Peyer's patch (tissue), 4 donors: Measurements from ENCODE around the gene TMEM132D. TPM values are rescaled to one million over a fixed set of nuclear protein-coding genes. Genes with fewer than 3 reads are reported as not detected.

Experiments used
- DNase-seq, 3 donors: peaks; one replicate each; pipeline ENCODE4 v3.0.0-alpha.2; 2017 to 2019
- H3K27ac ChIP-seq, 4 donors: fragments of 200-600 bp; sonication (generic); one replicate each; pipeline ENCODE4 v1.5.1; 2016 to 2019
- H3K27me3 ChIP-seq, 2 donors: fragments of 200-600 bp; sonication (generic); one replicate each; pipeline ENCODE4 v1.5.1; 2019
- H3K36me3 ChIP-seq, 3 donors: fragments of 200-600 bp; sonication (generic); one replicate each; pipeline ENCODE4 v1.5.1; 2016 to 2019
- H3K4me1 ChIP-seq, 4 donors: fragments of 200-600 bp; sonication (generic); one replicate each; pipeline ENCODE4 v1.5.1; 2016 to 2019
- H3K4me3 ChIP-seq, 4 donors: fragments of 200-600 bp; sonication (generic); 1 replicate in 3 of 4; 2 replicates in 1 of 4; pipeline ENCODE4 v1.5.1; 2016 to 2019; ENCODE audit warnings: mild to moderate bottlenecking in 1 of 4
- H3K9me3 ChIP-seq, 4 donors: fragments of 200-600 bp; sonication (generic); one replicate each; pipeline ENCODE4 v1.5.1; 2016 to 2019; ENCODE audit warnings: mild to moderate bottlenecking in 1 of 4
- CTCF ChIP-seq, 6 experiments: fragments of 450-650 bp in 4 of 6; fragments of 200-600 bp in 2 of 6; sonication (generic) in 1 of 6; IDR thresholded peaks; one replicate each; pipeline ENCODE4 v1.5.1; 2017 to 2019; ENCODE audit warnings: antibody characterized with exemption in 6 of 6, mild to moderate bottlenecking in 3 of 6, moderate library complexity in 1 of 6
- POLR2A ChIP-seq, 2 donors: fragments of 450-650 bp; IDR thresholded peaks; one replicate each; pipeline ENCODE4 v1.5.1; 2017; ENCODE audit warnings: antibody characterized with exemption in 2 of 2, mild to moderate bottlenecking in 2 of 2, moderate library complexity in 2 of 2
- total RNA-seq, 4 donors: library from RNA; depleted of rRNA; stranded (reverse); fragments of >200 nt; gene quantifications; one replicate each; pipeline ENCODE4 v1.1.0, GENCODE V29; 2016

TMEM132D gene
- total RNA-seq, 4 donors from 2014 or later, result 0.27 to 1.7 (median 0.41) TPM

- TF ChIP-seq POLR2A (IDR thresholded peaks at IDR 0.05) (no peak), CTCF (IDR thresholded peaks at IDR 0.05) (no peak)
Measured at GRCh38 chr12:129687731-129688130, 216.1 kb downstream of the TMEM132D start.

GRCh38 chr12:129681830-129682229, 222.0 kb downstream of the TMEM132D start:
- H3K36me3 ChIP-seq, result no peaks in the 10 kb centered on the region
- no peak overlapping the region for H3K27ac ChIP-seq
- H3K4me3 ChIP-seq, result no peak overlapping the region
- no peaks in the 10 kb centered on the region for H3K9me3 ChIP-seq
- no peaks in the 10 kb centered on the region for H3K4me1 ChIP-seq
- no peak for DNase-seq
- no peak for TF ChIP-seq POLR2A (IDR thresholded peaks at IDR 0.05)
- TF ChIP-seq CTCF (IDR thresholded peaks at IDR 0.05), result no peak
- no peaks in the 10 kb centered on the region for H3K27me3 ChIP-seq

More at GRCh38 chr12:129687731-129688130, 216.1 kb downstream of the TMEM132D start:
- Histone ChIP-seq H3K27ac (no peak overlapping the region), H3K36me3 (no peaks in the 10 kb centered on the region), H3K4me3 (no peak overlapping the region), H3K9me3 (no peaks in the 10 kb centered on the region), H3K4me1 (no peaks in the 10 kb centered on the region), H3K27me3 (no peaks in the 10 kb centered on the region)
- no peak for DNase-seq

- H3K4me1 ChIP-seq, result no peaks in the 10 kb centered on the region
- H3K4me3 ChIP-seq, result no peak overlapping the region
- no peaks in the 10 kb centered on the region for H3K36me3 ChIP-seq
- H3K27me3 ChIP-seq, result no peaks in the 10 kb centered on the region
- no peaks in the 10 kb centered on the region for H3K9me3 ChIP-seq
- no peak overlapping the region for H3K27ac ChIP-seq
- TF ChIP-seq CTCF (IDR thresholded peaks at IDR 0.05) (no peak), POLR2A (IDR thresholded peaks at IDR 0.05) (no peak)
- no peak for DNase-seq
Measured at GRCh38 chr12:129681151-129681550, 222.7 kb downstream of the TMEM132D start.

GRCh38 chr12:129676411-129676810, 227.4 kb downstream of the TMEM132D start:
- no peak for TF ChIP-seq POLR2A (IDR thresholded peaks at IDR 0.05)
- TF ChIP-seq CTCF (IDR thresholded peaks at IDR 0.05), result no peak
- no peak for DNase-seq
- Histone ChIP-seq H3K27me3 (no peaks in the 10 kb centered on the region), H3K27ac (no peak overlapping the region), H3K4me3 (no peak overlapping the region), H3K36me3 (no peaks in the 10 kb centered on the region), H3K9me3 (no peaks in the 10 kb centered on the region), H3K4me1 (no peaks in the 10 kb centered on the region)

GRCh38 chr12:129675947-129676346, 227.9 kb downstream of the TMEM132D start:
- Histone ChIP-seq H3K36me3 (no peaks in the 10 kb centered on the region), H3K4me3 (no peak overlapping the region), H3K27me3 (no peaks in the 10 kb centered on the region), H3K4me1 (no peaks in the 10 kb centered on the region), H3K27ac (no peak overlapping the region), H3K9me3 (no peaks in the 10 kb centered on the region)
- TF ChIP-seq CTCF (IDR thresholded peaks at IDR 0.05), result no peak
- TF ChIP-seq POLR2A (IDR thresholded peaks at IDR 0.05), result no peak
- DNase-seq, result no peak

- Histone ChIP-seq H3K9me3 (no peaks in the 10 kb centered on the region), H3K27ac (no peak overlapping the region)
- no peak for DNase-seq
Measured at GRCh38 chr12:129675496-129675895, 228.3 kb downstream of the TMEM132D start.

More at GRCh38 chr12:129675496-129675895, 228.3 kb downstream of the TMEM132D start:
- Histone ChIP-seq H3K36me3 (no peaks in the 10 kb centered on the region), H3K27me3 (no peaks in the 10 kb centered on the region), H3K4me3 (no peak overlapping the region), H3K4me1 (no peaks in the 10 kb centered on the region)
- TF ChIP-seq CTCF (IDR thresholded peaks at IDR 0.05) (no peak), POLR2A (IDR thresholded peaks at IDR 0.05) (no peak)
